Frontal cortex (tissue), 1 donor: ENCODE results near the gene NHLRC4. TPM values are rescaled to one million over a fixed set of nuclear protein-coding genes. Genes with fewer than 3 reads are reported as not detected.

ENCODE experiments used
- small RNA-seq: library from RNA; depleted of rRNA; stranded (forward); fragments of <200 nt; gene quantifications from one replicate; pipeline ENCODE3, GENCODE V24; 2014
- total RNA-seq: library from RNA; depleted of rRNA; stranded (reverse); fragments of >200 nt; gene quantifications from one replicate; pipeline ENCODE4 v1.2.3, GENCODE V29; 2014

The NHLRC4 gene
- total RNA-seq, 1 donor from 2014 or later = 0.41 TPM

Small RNAs within 50 kb of the gene (small RNA-seq; reads per million reads assigned to genes)
- gene MIR3176 (0.56 reads per million, percentile 44 among the genes with 10 or more reads in this experiment), gene MIR5587 (not detected), gene Z98883.1 (not detected)

Other genes starting within 250 kb of the NHLRC4 start
- 24.5 TPM for gene AXIN1, start 214.3 kb upstream of the NHLRC4 start, total RNA-seq
- gene MRPL28, start 196.5 kb upstream of the NHLRC4 start, total RNA-seq = 44.8 TPM
- gene PGAP6, start 185.0 kb upstream of the NHLRC4 start, total RNA-seq = 18.8 TPM
- 12.6 TPM for gene NME4, start 169.8 kb upstream of the NHLRC4 start, total RNA-seq
- gene DECR2, start 165.1 kb upstream of the NHLRC4 start, total RNA-seq = 7.7 TPM
- gene RAB11FIP3, start 141.4 kb upstream of the NHLRC4 start, total RNA-seq = 26.5 TPM
- gene CAPN15, start 39.3 kb upstream of the NHLRC4 start, total RNA-seq = 7.3 TPM
- gene PRR35, start 6.6 kb upstream of the NHLRC4 start, total RNA-seq = not detected
- 16.7 TPM for gene PIGQ, start 3.0 kb downstream of the NHLRC4 start, total RNA-seq
- gene RAB40C, start 23.1 kb downstream of the NHLRC4 start, total RNA-seq = 25.3 TPM
- 0.41 TPM for gene WFIKKN1, start 64.0 kb downstream of the NHLRC4 start, total RNA-seq
- 31.8 TPM for gene METTL26, start 69.3 kb downstream of the NHLRC4 start, total RNA-seq
- 9.8 TPM for gene MCRIP2, start 74.8 kb downstream of the NHLRC4 start, total RNA-seq
- 8.2 TPM for gene WDR90, start 82.4 kb downstream of the NHLRC4 start, total RNA-seq
- gene RHOT2, start 101.1 kb downstream of the NHLRC4 start, total RNA-seq = 17.9 TPM
- gene RHBDL1, start 108.7 kb downstream of the NHLRC4 start, total RNA-seq = 2.0 TPM
- gene STUB1, start 113.4 kb downstream of the NHLRC4 start, total RNA-seq = 77.5 TPM
- gene JMJD8, start 117.3 kb downstream of the NHLRC4 start, total RNA-seq = 10.2 TPM
- 2.9 TPM for gene WDR24, start 123.4 kb downstream of the NHLRC4 start, total RNA-seq
- 4.5 TPM for gene FBXL16, start 138.8 kb downstream of the NHLRC4 start, total RNA-seq
- gene METRN, start 148.1 kb downstream of the NHLRC4 start, total RNA-seq = 23.6 TPM
- 13.0 TPM for gene ANTKMT, start 154.1 kb downstream of the NHLRC4 start, total RNA-seq
- 4.5 TPM for gene CCDC78, start 159.4 kb downstream of the NHLRC4 start, total RNA-seq
- 11.4 TPM for gene HAGHL, start 160.1 kb downstream of the NHLRC4 start, total RNA-seq
- 50.1 TPM for gene CIAO3, start 174.0 kb downstream of the NHLRC4 start, total RNA-seq
- gene MSLN, start 193.7 kb downstream of the NHLRC4 start, total RNA-seq = not detected
- 12.6 TPM for gene RPUSD1, start 221.4 kb downstream of the NHLRC4 start, total RNA-seq
- gene CHTF18, start 221.6 kb downstream of the NHLRC4 start, total RNA-seq = 9.8 TPM
- gene GNG13, start 233.7 kb downstream of the NHLRC4 start, total RNA-seq = not detected